IgD-negative memory B cell (primary cell): ENCODE measurements around the gene TPCN1. TPM values are rescaled to one million over a fixed set of nuclear protein-coding genes. Genes with fewer than 3 reads are reported as not detected.

Source experiments
- H3K27ac Mint-ChIP-seq, 3 donors: one replicate each; pipeline ENCODE4 v1.8.0; 2020 to 2022; ENCODE audit warnings: mild to moderate bottlenecking in 3 of 3, mixed read lengths in 3 of 3, moderate library complexity in 1 of 3
- H3K27me3 Mint-ChIP-seq: one replicate; pipeline ENCODE4 v1.8.0; 2021; ENCODE audit warnings: mixed read lengths
- H3K36me3 Mint-ChIP-seq: one replicate; pipeline ENCODE4 v1.8.0; 2020; ENCODE audit warnings: mild to moderate bottlenecking, mixed read lengths
- H3K4me1 Mint-ChIP-seq, 3 donors: one replicate each; pipeline ENCODE4 v1.8.0; 2020 to 2022; ENCODE audit warnings: mixed read lengths in 3 of 3, mild to moderate bottlenecking in 1 of 3
- H3K4me3 Mint-ChIP-seq, 4 donors: one replicate each; pipeline ENCODE4 v1.8.0; 2020 to 2022; ENCODE audit warnings: mild to moderate bottlenecking in 4 of 4, mixed read lengths in 4 of 4, moderate library complexity in 3 of 4
- H3K9me3 Mint-ChIP-seq, 3 donors: one replicate each; pipeline ENCODE4 v1.8.0; 2020 to 2021; ENCODE audit warnings: mixed read lengths in 3 of 3, mild to moderate bottlenecking in 1 of 3
- polyA plus RNA-seq: library from polyadenylated mRNA; unstranded; fragments of 300-500 nt; fragmentation: Illumina TruSeq; gene quantifications from one replicate; pipeline ENCODE4 v1.2.3, GENCODE V29; 2021

The TPCN1 gene
- polyA plus RNA-seq, 1 donor from 2014 or later, result 17.4 TPM

- Mint-ChIP-seq H3K4me3 (no peak overlapping the region), H3K9me3 (no peaks in the 10 kb centered on the region), H3K27me3 (no peaks in the 10 kb centered on the region), H3K36me3 (peaks cover 8% of the 10 kb centered on the region), H3K27ac (no peak overlapping the region), H3K4me1 (peaks cover 0 to 11% (median 0%) of the 10 kb centered on the region in 3 donors)
These were observed 42.2 kb downstream of the TPCN1 start for GRCh38 chr12:113263431-113263963.

- H3K27ac Mint-ChIP-seq, result peak overlapping the region in 2 of 3 donors; percentile 14 to 62
- H3K9me3 Mint-ChIP-seq, result no peaks in the 10 kb centered on the region
- H3K36me3 Mint-ChIP-seq, result peaks cover 7% of the 10 kb centered on the region
- no peaks in the 10 kb centered on the region for H3K27me3 Mint-ChIP-seq
- H3K4me1 Mint-ChIP-seq, result peaks cover 0 to 3% (median 0%) of the 10 kb centered on the region in 3 donors
- H3K4me3 Mint-ChIP-seq, result peak overlapping the region in 1 of 4 donors; percentile 57
These were observed 45.0 kb downstream of the TPCN1 start for GRCh38 chr12:113266106-113266895.

GRCh38 chr12:113267621-113268020, 46.4 kb downstream of the TPCN1 start:
- H3K36me3 Mint-ChIP-seq, result peaks cover 7% of the 10 kb centered on the region
- H3K27me3 Mint-ChIP-seq, result no peaks in the 10 kb centered on the region
- no peak overlapping the region for H3K27ac Mint-ChIP-seq
- no peaks in the 10 kb centered on the region for H3K4me1 Mint-ChIP-seq
- no peak overlapping the region for H3K4me3 Mint-ChIP-seq
- H3K9me3 Mint-ChIP-seq, result no peaks in the 10 kb centered on the region

GRCh38 chr12:113268136-113268535, 46.9 kb downstream of the TPCN1 start:
- no peaks in the 10 kb centered on the region for H3K4me1 Mint-ChIP-seq
- H3K4me3 Mint-ChIP-seq, result no peak overlapping the region
- no peak overlapping the region for H3K27ac Mint-ChIP-seq
- peaks cover 7% of the 10 kb centered on the region for H3K36me3 Mint-ChIP-seq
- no peaks in the 10 kb centered on the region for H3K9me3 Mint-ChIP-seq
- H3K27me3 Mint-ChIP-seq, result no peaks in the 10 kb centered on the region

GRCh38 chr12:113268621-113269020, 47.4 kb downstream of the TPCN1 start:
- H3K4me3 Mint-ChIP-seq, result no peak overlapping the region

GRCh38 chr12:113269257-113269943, 48.1 kb downstream of the TPCN1 start:
- Mint-ChIP-seq H3K4me3 (no peak overlapping the region), H3K36me3 (peaks cover 4% of the 10 kb centered on the region), H3K9me3 (no peaks in the 10 kb centered on the region), H3K4me1 (no peaks in the 10 kb centered on the region), H3K27ac (no peak overlapping the region), H3K27me3 (no peaks in the 10 kb centered on the region)

More at GRCh38 chr12:113268621-113269020, 47.4 kb downstream of the TPCN1 start:
- Mint-ChIP-seq H3K27me3 (no peaks in the 10 kb centered on the region), H3K27ac (no peak overlapping the region), H3K36me3 (peaks cover 5% of the 10 kb centered on the region), H3K4me1 (no peaks in the 10 kb centered on the region), H3K9me3 (no peaks in the 10 kb centered on the region)

GRCh38 chr12:113270709-113271009, 49.4 kb downstream of the TPCN1 start:
- Mint-ChIP-seq H3K27ac (peak overlapping the region in 1 of 3 donors; percentile 47), H3K36me3 (peaks cover 4% of the 10 kb centered on the region), H3K27me3 (no peaks in the 10 kb centered on the region), H3K4me1 (no peaks in the 10 kb centered on the region), H3K4me3 (no peak overlapping the region), H3K9me3 (no peaks in the 10 kb centered on the region)

GRCh38 chr12:113271466-113271852, 50.2 kb downstream of the TPCN1 start:
- Mint-ChIP-seq H3K4me3 (no peak overlapping the region), H3K4me1 (no peaks in the 10 kb centered on the region), H3K36me3 (peaks cover 4% of the 10 kb centered on the region)

GRCh38 chr12:113271853-113272561, 50.7 kb downstream of the TPCN1 start:
- H3K27me3 Mint-ChIP-seq, result no peaks in the 10 kb centered on the region
- H3K4me3 Mint-ChIP-seq, result no peak overlapping the region
- no peak overlapping the region for H3K27ac Mint-ChIP-seq
- H3K9me3 Mint-ChIP-seq, result no peaks in the 10 kb centered on the region
- H3K36me3 Mint-ChIP-seq, result peaks cover 4% of the 10 kb centered on the region
- no peaks in the 10 kb centered on the region for H3K4me1 Mint-ChIP-seq

More at GRCh38 chr12:113271466-113271852, 50.2 kb downstream of the TPCN1 start:
- H3K27ac Mint-ChIP-seq, result no peak overlapping the region
- H3K9me3 Mint-ChIP-seq, result no peaks in the 10 kb centered on the region
- H3K27me3 Mint-ChIP-seq, result no peaks in the 10 kb centered on the region

GRCh38 chr12:113273053-113273725, 51.9 kb downstream of the TPCN1 start:
- no peak overlapping the region for H3K27ac Mint-ChIP-seq
- H3K9me3 Mint-ChIP-seq, result no peaks in the 10 kb centered on the region
- no peaks in the 10 kb centered on the region for H3K4me1 Mint-ChIP-seq
- H3K27me3 Mint-ChIP-seq, result no peaks in the 10 kb centered on the region
- no peak overlapping the region for H3K4me3 Mint-ChIP-seq
- H3K36me3 Mint-ChIP-seq, result no peaks in the 10 kb centered on the region

- no peak overlapping the region for H3K4me3 Mint-ChIP-seq
- H3K27me3 Mint-ChIP-seq, result no peaks in the 10 kb centered on the region
- H3K27ac Mint-ChIP-seq, result no peak overlapping the region
- no peaks in the 10 kb centered on the region for H3K4me1 Mint-ChIP-seq
- H3K9me3 Mint-ChIP-seq, result no peaks in the 10 kb centered on the region
- H3K36me3 Mint-ChIP-seq, result peaks cover 2% of the 10 kb centered on the region
These were observed 53.6 kb downstream of the TPCN1 start for GRCh38 chr12:113274848-113275247.

- Mint-ChIP-seq H3K27ac (no peak overlapping the region), H3K27me3 (no peaks in the 10 kb centered on the region), H3K9me3 (no peaks in the 10 kb centered on the region), H3K36me3 (peaks cover 2% of the 10 kb centered on the region), H3K4me1 (no peaks in the 10 kb centered on the region), H3K4me3 (no peak overlapping the region)
These were observed 55.0 kb downstream of the TPCN1 start for GRCh38 chr12:113276306-113276705.

GRCh38 chr12:113276946-113277500, 55.8 kb downstream of the TPCN1 start:
- Mint-ChIP-seq H3K4me3 (no peak overlapping the region), H3K9me3 (no peaks in the 10 kb centered on the region), H3K4me1 (no peaks in the 10 kb centered on the region), H3K36me3 (peaks cover 4% of the 10 kb centered on the region), H3K27me3 (no peaks in the 10 kb centered on the region), H3K27ac (no peak overlapping the region)

- no peaks in the 10 kb centered on the region for H3K4me1 Mint-ChIP-seq
- no peaks in the 10 kb centered on the region for H3K9me3 Mint-ChIP-seq
- H3K27me3 Mint-ChIP-seq, result no peaks in the 10 kb centered on the region
- H3K4me3 Mint-ChIP-seq, result no peak overlapping the region
- peaks cover 4% of the 10 kb centered on the region for H3K36me3 Mint-ChIP-seq
- H3K27ac Mint-ChIP-seq, result no peak overlapping the region
These were observed 56.2 kb downstream of the TPCN1 start for GRCh38 chr12:113277511-113277910.
